GM23338 (cell line): ENCODE results near the gene KDM4F. TPM values are rescaled to one million over a fixed set of nuclear protein-coding genes. Genes with fewer than 3 reads are reported as not detected.

ENCODE experiments used
- ATAC-seq: fragments of 200-7000 bp; cut with Tn5 transposase; 3 replicates; pipeline ENCODE4 v1.9.1; 2020
- DNase-seq: peaks from one replicate; pipeline ENCODE4 v3.0.0-alpha.2; 2015; ENCODE audit warnings: low spot score
- H2AFZ ChIP-seq: fragments of 200-600 bp; sonication (generic); 2 replicates; pipeline ENCODE4 v1.8.0; 2016; ENCODE audit warnings: antibody characterized with exemption, mild to moderate bottlenecking, moderate library complexity
- H3F3A ChIP-seq: fragments of 200-600 bp; sonication (generic); replicated peaks from 2 replicates; pipeline ENCODE4 v1.8.0; 2017; ENCODE audit warnings: antibody characterized with exemption, mixed run types, low read depth
- H3K27ac ChIP-seq: fragments of 200-600 bp; sonication (generic); 2 replicates; pipeline ENCODE4 v1.6.1; 2016; ENCODE audit warnings: low read depth
- H3K27me3 ChIP-seq: fragments of 200-600 bp; sonication (generic); 2 replicates; pipeline ENCODE4 v1.8.0; 2016; ENCODE audit warnings: mild to moderate bottlenecking, mixed run types, moderate library complexity; ENCODE audit not compliant: insufficient read depth
- H3K36me3 ChIP-seq: fragments of 200-600 bp; sonication (generic); 2 replicates; pipeline ENCODE4 v1.8.0; 2016; ENCODE audit warnings: mild to moderate bottlenecking; ENCODE audit not compliant: insufficient read depth
- H3K4me1 ChIP-seq: fragments of 200-600 bp; sonication (generic); 2 replicates; pipeline ENCODE4 v1.8.0; 2016; ENCODE audit warnings: mild to moderate bottlenecking, moderate library complexity; ENCODE audit not compliant: insufficient read depth
- H3K4me2 ChIP-seq: fragments of 200-600 bp; sonication (generic); 2 replicates; pipeline ENCODE4 v1.7.1; 2017; ENCODE audit warnings: mixed run types
- H3K4me3 ChIP-seq: fragments of 200-600 bp; sonication (generic); 2 replicates; pipeline ENCODE4 v1.6.1; 2016; ENCODE audit warnings: mixed run types
- H3K79me2 ChIP-seq: fragments of 200-600 bp; sonication (generic); replicated peaks from 2 replicates; pipeline ENCODE4 v1.8.0; 2017; ENCODE audit warnings: mild to moderate bottlenecking; ENCODE audit not compliant: insufficient read depth
- H3K9me2 ChIP-seq: fragments of 200-600 bp; sonication (generic); 2 replicates; pipeline ENCODE4 v1.8.0; 2017; ENCODE audit not compliant: insufficient read depth
- H4K20me1 ChIP-seq: fragments of 200-600 bp; sonication (generic); replicated peaks from 2 replicates; pipeline ENCODE4 v1.8.0; 2017; ENCODE audit warnings: mild to moderate bottlenecking; ENCODE audit not compliant: insufficient read depth
- H3K27ac Mint-ChIP-seq: 2 replicates; pipeline ENCODE4 v1.8.0; 2020; ENCODE audit warnings: inconsistent platforms, mild to moderate bottlenecking, moderate library complexity, mixed read lengths
- H3K27me3 Mint-ChIP-seq: 3 replicates; pipeline ENCODE4 v1.8.0; 2022; ENCODE audit warnings: low read depth, mild to moderate bottlenecking, moderate library complexity, mixed read lengths, inconsistent platforms; ENCODE audit not compliant: insufficient read depth, poor library complexity
- H3K36me3 Mint-ChIP-seq: 3 replicates; pipeline ENCODE4 v1.8.0; 2021; ENCODE audit warnings: low read depth, mild to moderate bottlenecking, inconsistent platforms, moderate library complexity, mixed read lengths
- H3K4me1 Mint-ChIP-seq: 3 replicates; pipeline ENCODE4 v1.8.0; 2020; ENCODE audit warnings: mild to moderate bottlenecking, inconsistent platforms, mixed read lengths
- H3K4me3 Mint-ChIP-seq: 3 replicates; pipeline ENCODE4 v1.8.0; 2021; ENCODE audit warnings: moderate library complexity, mild to moderate bottlenecking, inconsistent platforms, mixed read lengths
- H3K9me3 Mint-ChIP-seq: 3 replicates; pipeline ENCODE4 v1.8.0; 2020; ENCODE audit warnings: moderate library complexity, mild to moderate bottlenecking, inconsistent platforms, mixed read lengths
- CREB1 ChIP-seq: fragments of 250-450 bp; sonication (Bioruptor Pico); IDR thresholded peaks from 2 replicates; pipeline ENCODE4 v1.5.0; 2020; ENCODE audit warnings: low read depth, mild to moderate bottlenecking, moderate library complexity
- JUNB ChIP-seq: IDR thresholded peaks from one replicate; pipeline ENCODE4 v1.6.1; 2016; ENCODE audit warnings: antibody characterized with exemption; ENCODE audit not compliant: unreplicated experiment
- STAT1 ChIP-seq: IDR thresholded peaks from one replicate; pipeline ENCODE4 v1.6.1; 2016; ENCODE audit warnings: antibody characterized with exemption; ENCODE audit not compliant: unreplicated experiment
- ZNF331 ChIP-seq: fragments of 250-450 bp; sonication (Bioruptor Pico); IDR thresholded peaks from 2 replicates; pipeline ENCODE4 v1.5.0; 2020; ENCODE audit warnings: low read depth, mild to moderate bottlenecking, moderate library complexity
- polyA plus RNA-seq: library from polyadenylated mRNA; unstranded; fragments of >200 nt; fragmentation: Nextera tagmentation; extraction: Ambion mirVana; gene quantifications from 2 replicates; pipeline ENCODE4 v1.2.1, GENCODE V29; 2016
- total RNA-seq: library from RNA; depleted of rRNA; stranded (reverse); fragments of >200 nt; shearing (Covaris generic); gene quantifications from 2 replicates; pipeline ENCODE4 v1.2.3, GENCODE V29; 2014
- TF ChIP-seq, protein P1 (sequence below), 2 experiments: fragments of 200-600 bp in 1 of 2; sonication (generic) in 1 of 2; conservative IDR thresholded peaks; 2 replicates each; pipeline versions ENCODE4 v1.5.1 to v1.6.1; 2016 to 2017; ENCODE audit warnings: antibody characterized with exemption in 2 of 2, low read depth in 2 of 2, mild to moderate bottlenecking in 2 of 2, moderate library complexity in 1 of 2
- TF ChIP-seq, protein P2 (sequence below): IDR thresholded peaks from one replicate; pipeline ENCODE4 v1.6.1; 2018; ENCODE audit warnings: antibody characterized with exemption; ENCODE audit not compliant: unreplicated experiment
- TF ChIP-seq, protein P3 (sequence below): fragments of 250-450 bp; sonication (Bioruptor Pico); IDR thresholded peaks from 2 replicates; pipeline ENCODE4 v1.5.0; 2020; ENCODE audit warnings: mild to moderate bottlenecking, moderate library complexity

Gene KDM4F
- total and polyA plus RNA-seq, 2 experiments from 2014 or later, result not detected

DNA sequence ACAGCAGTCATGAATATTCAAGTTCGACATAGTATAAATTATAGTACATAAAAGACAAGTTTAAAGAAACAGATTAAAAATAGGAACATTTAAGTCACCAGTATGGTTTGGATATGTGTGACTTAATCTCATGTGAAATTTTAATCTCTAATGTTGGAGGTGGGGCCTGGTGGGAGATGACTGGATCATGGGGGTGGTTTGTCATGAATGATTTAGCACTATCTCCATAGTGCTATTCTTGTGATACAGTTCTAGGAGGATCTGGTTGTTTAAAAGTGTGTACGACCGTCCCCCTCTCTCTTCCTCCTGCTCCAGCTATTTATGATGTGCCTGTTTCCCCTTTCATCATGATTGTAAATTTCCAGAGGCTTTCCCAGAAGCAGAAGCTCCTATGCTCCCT is 20.9 kb upstream of the KDM4F start:
- H3K4me3 ChIP-seq, result no peak overlapping the region
- H3F3A ChIP-seq, result no peaks in the 10 kb centered on the region
- Mint-ChIP-seq H3K4me1 (no peaks in the 10 kb centered on the region), H3K36me3 (no peaks in the 10 kb centered on the region), H3K27ac (no peak overlapping the region), H3K4me3 (no peak overlapping the region), H3K9me3 (no peaks in the 10 kb centered on the region), H3K27me3 (no peaks in the 10 kb centered on the region)
- no peak overlapping the region for H2AFZ ChIP-seq
- H3K79me2 ChIP-seq, result no peaks in the 10 kb centered on the region
- H3K9me2 ChIP-seq, result peaks cover 15% of the 10 kb centered on the region; the same call in 1 of the 2 replicates
- no peak for ATAC-seq
- TF ChIP-seq JUNB (no peak), CREB1 (CRISPR knock-in tag) (no peak), ZNF331 (no peak), STAT1 (no peak)
- TF ChIP-seq, protein P1, sequence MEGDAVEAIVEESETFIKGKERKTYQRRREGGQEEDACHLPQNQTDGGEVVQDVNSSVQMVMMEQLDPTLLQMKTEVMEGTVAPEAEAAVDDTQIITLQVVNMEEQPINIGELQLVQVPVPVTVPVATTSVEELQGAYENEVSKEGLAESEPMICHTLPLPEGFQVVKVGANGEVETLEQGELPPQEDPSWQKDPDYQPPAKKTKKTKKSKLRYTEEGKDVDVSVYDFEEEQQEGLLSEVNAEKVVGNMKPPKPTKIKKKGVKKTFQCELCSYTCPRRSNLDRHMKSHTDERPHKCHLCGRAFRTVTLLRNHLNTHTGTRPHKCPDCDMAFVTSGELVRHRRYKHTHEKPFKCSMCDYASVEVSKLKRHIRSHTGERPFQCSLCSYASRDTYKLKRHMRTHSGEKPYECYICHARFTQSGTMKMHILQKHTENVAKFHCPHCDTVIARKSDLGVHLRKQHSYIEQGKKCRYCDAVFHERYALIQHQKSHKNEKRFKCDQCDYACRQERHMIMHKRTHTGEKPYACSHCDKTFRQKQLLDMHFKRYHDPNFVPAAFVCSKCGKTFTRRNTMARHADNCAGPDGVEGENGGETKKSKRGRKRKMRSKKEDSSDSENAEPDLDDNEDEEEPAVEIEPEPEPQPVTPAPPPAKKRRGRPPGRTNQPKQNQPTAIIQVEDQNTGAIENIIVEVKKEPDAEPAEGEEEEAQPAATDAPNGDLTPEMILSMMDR (conservative IDR thresholded peaks at IDR 0.05; ENCODE audit: low read depth in 2 of 2), result no peak
- TF ChIP-seq, protein P2, sequence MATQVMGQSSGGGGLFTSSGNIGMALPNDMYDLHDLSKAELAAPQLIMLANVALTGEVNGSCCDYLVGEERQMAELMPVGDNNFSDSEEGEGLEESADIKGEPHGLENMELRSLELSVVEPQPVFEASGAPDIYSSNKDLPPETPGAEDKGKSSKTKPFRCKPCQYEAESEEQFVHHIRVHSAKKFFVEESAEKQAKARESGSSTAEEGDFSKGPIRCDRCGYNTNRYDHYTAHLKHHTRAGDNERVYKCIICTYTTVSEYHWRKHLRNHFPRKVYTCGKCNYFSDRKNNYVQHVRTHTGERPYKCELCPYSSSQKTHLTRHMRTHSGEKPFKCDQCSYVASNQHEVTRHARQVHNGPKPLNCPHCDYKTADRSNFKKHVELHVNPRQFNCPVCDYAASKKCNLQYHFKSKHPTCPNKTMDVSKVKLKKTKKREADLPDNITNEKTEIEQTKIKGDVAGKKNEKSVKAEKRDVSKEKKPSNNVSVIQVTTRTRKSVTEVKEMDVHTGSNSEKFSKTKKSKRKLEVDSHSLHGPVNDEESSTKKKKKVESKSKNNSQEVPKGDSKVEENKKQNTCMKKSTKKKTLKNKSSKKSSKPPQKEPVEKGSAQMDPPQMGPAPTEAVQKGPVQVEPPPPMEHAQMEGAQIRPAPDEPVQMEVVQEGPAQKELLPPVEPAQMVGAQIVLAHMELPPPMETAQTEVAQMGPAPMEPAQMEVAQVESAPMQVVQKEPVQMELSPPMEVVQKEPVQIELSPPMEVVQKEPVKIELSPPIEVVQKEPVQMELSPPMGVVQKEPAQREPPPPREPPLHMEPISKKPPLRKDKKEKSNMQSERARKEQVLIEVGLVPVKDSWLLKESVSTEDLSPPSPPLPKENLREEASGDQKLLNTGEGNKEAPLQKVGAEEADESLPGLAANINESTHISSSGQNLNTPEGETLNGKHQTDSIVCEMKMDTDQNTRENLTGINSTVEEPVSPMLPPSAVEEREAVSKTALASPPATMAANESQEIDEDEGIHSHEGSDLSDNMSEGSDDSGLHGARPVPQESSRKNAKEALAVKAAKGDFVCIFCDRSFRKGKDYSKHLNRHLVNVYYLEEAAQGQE, result no peak
- TF ChIP-seq, protein P3, sequence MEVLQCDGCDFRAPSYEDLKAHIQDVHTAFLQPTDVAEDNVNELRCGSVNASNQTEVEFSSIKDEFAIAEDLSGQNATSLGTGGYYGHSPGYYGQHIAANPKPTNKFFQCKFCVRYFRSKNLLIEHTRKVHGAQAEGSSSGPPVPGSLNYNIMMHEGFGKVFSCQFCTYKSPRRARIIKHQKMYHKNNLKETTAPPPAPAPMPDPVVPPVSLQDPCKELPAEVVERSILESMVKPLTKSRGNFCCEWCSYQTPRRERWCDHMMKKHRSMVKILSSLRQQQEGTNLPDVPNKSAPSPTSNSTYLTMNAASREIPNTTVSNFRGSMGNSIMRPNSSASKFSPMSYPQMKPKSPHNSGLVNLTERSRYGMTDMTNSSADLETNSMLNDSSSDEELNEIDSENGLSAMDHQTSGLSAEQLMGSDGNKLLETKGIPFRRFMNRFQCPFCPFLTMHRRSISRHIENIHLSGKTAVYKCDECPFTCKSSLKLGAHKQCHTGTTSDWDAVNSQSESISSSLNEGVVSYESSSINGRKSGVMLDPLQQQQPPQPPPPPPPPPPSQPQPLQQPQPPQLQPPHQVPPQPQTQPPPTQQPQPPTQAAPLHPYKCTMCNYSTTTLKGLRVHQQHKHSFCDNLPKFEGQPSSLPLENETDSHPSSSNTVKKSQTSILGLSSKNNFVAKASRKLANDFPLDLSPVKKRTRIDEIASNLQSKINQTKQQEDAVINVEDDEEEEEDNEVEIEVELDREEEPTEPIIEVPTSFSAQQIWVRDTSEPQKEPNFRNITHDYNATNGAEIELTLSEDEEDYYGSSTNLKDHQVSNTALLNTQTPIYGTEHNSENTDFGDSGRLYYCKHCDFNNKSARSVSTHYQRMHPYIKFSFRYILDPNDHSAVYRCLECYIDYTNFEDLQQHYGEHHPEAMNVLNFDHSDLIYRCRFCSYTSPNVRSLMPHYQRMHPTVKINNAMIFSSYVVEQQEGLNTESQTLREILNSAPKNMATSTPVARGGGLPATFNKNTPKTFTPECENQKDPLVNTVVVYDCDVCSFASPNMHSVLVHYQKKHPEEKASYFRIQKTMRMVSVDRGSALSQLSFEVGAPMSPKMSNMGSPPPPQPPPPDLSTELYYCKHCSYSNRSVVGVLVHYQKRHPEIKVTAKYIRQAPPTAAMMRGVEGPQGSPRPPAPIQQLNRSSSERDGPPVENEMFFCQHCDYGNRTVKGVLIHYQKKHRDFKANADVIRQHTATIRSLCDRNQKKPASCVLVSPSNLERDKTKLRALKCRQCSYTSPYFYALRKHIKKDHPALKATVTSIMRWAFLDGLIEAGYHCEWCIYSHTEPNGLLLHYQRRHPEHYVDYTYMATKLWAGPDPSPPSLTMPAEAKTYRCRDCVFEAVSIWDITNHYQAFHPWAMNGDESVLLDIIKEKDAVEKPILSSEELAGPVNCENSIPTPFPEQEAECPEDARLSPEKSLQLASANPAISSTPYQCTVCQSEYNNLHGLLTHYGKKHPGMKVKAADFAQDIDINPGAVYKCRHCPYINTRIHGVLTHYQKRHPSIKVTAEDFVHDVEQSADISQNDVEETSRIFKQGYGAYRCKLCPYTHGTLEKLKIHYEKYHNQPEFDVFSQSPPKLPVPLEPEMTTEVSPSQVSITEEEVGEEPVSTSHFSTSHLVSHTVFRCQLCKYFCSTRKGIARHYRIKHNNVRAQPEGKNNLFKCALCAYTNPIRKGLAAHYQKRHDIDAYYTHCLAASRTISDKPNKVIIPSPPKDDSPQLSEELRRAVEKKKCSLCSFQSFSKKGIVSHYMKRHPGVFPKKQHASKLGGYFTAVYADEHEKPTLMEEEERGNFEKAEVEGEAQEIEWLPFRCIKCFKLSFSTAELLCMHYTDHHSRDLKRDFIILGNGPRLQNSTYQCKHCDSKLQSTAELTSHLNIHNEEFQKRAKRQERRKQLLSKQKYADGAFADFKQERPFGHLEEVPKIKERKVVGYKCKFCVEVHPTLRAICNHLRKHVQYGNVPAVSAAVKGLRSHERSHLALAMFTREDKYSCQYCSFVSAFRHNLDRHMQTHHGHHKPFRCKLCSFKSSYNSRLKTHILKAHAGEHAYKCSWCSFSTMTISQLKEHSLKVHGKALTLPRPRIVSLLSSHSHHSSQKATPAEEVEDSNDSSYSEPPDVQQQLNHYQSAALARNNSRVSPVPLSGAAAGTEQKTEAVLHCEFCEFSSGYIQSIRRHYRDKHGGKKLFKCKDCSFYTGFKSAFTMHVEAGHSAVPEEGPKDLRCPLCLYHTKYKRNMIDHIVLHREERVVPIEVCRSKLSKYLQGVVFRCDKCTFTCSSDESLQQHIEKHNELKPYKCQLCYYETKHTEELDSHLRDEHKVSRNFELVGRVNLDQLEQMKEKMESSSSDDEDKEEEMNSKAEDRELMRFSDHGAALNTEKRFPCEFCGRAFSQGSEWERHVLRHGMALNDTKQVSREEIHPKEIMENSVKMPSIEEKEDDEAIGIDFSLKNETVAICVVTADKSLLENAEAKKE (CRISPR knock-in tag), result no peak
- DNase-seq, result no peak
- H3K27ac ChIP-seq, result no peak overlapping the region
- no peaks in the 10 kb centered on the region for H3K4me1 ChIP-seq
- no peaks in the 10 kb centered on the region for H3K27me3 ChIP-seq
- H4K20me1 ChIP-seq, result no peaks in the 10 kb centered on the region
- H3K4me2 ChIP-seq, result no peak overlapping the region
- H3K36me3 ChIP-seq, result no peaks in the 10 kb centered on the region
